HFFc6 (cell line): Measurements from ENCODE around the gene KIRREL3. TPM values are rescaled to one million over a fixed set of nuclear protein-coding genes. Genes with fewer than 3 reads are reported as not detected.

Experiments used
- DNase-seq: peaks from one replicate; pipeline ENCODE4 v3.0.0-alpha.2; 2018
- H3K27ac Mint-ChIP-seq: 2 replicates; pipeline ENCODE4 v1.8.0; 2020; ENCODE audit warnings: mild to moderate bottlenecking, mixed read lengths
- H3K27me3 Mint-ChIP-seq: 2 replicates; pipeline ENCODE4 v1.8.0; 2021; ENCODE audit warnings: mild to moderate bottlenecking, moderate library complexity, mixed read lengths; ENCODE audit not compliant: insufficient read depth
- H3K36me3 Mint-ChIP-seq: 2 replicates; pipeline ENCODE4 v1.8.0; 2021; ENCODE audit warnings: low read depth, mixed read lengths
- H3K4me1 Mint-ChIP-seq: 2 replicates; pipeline ENCODE4 v1.8.0; 2020; ENCODE audit warnings: low read depth, mixed read lengths
- H3K4me3 Mint-ChIP-seq: 2 replicates; pipeline ENCODE4 v1.8.0; 2020; ENCODE audit warnings: mild to moderate bottlenecking, moderate library complexity, mixed read lengths
- H3K9me3 Mint-ChIP-seq: 2 replicates; pipeline ENCODE4 v1.8.0; 2020; ENCODE audit warnings: mild to moderate bottlenecking, mixed read lengths
- CTCF ChIP-seq: fragments of 200-600 bp; sonication (generic); IDR thresholded peaks from 2 replicates; pipeline ENCODE4 v1.5.0; 2021; ENCODE audit warnings: antibody characterized with exemption, mild to moderate bottlenecking
- total RNA-seq, 6 experiments: library from RNA; stranded (reverse); fragmentation: NEBNext Ultra II Directional; extraction: Animal tissue kit (Norgen Biotek cat#: 25700); gene quantifications; 2 replicates in 1 of 6; 3 replicates in 5 of 6; pipeline ENCODE4 v1.2.3, GENCODE V29; 2021

Gene KIRREL3
- total RNA-seq, 6 experiments from 2014 or later, result 22.2 to 38.2 (median 33.2) TPM

GRCh38 chr11:126645186-126645585 lies 355.4 kb downstream of the KIRREL3 start:
- Mint-ChIP-seq H3K27ac (no peak overlapping the region), H3K36me3 (peaks cover 14% of the 10 kb centered on the region), H3K4me3 (no peak overlapping the region), H3K4me1 (peaks cover 16% of the 10 kb centered on the region), H3K9me3 (no peaks in the 10 kb centered on the region), H3K27me3 (peaks cover 3% of the 10 kb centered on the region; the same call in 1 of the 2 replicates)
- no peak for DNase-seq
- TF ChIP-seq CTCF, result no peak

GRCh38 chr11:126640186-126640585 lies 360.4 kb downstream of the KIRREL3 start:
- H3K36me3 Mint-ChIP-seq, result peaks cover 6% of the 10 kb centered on the region; the same call in 1 of the 2 replicates
- H3K4me1 Mint-ChIP-seq, result peaks cover 66% of the 10 kb centered on the region
- no peak for TF ChIP-seq CTCF
- DNase-seq, result no peak
- H3K4me3 Mint-ChIP-seq, result no peak overlapping the region
- no peaks in the 10 kb centered on the region for H3K27me3 Mint-ChIP-seq
- no peak overlapping the region; the same call in 1 of the 2 replicates for H3K27ac Mint-ChIP-seq
- H3K9me3 Mint-ChIP-seq, result no peaks in the 10 kb centered on the region

- Mint-ChIP-seq H3K4me3 (no peak overlapping the region), H3K27me3 (no peaks in the 10 kb centered on the region), H3K9me3 (no peaks in the 10 kb centered on the region), H3K4me1 (peaks cover 67% of the 10 kb centered on the region), H3K36me3 (peaks cover 6% of the 10 kb centered on the region; the same call in 1 of the 2 replicates), H3K27ac (peak overlapping the region; percentile 94; the same call in 1 of the 2 replicates)
- no peak for DNase-seq
- no peak for TF ChIP-seq CTCF
These were observed 360.9 kb downstream of the KIRREL3 start for GRCh38 chr11:126639692-126640091.

GRCh38 chr11:126638648-126639047 lies 361.9 kb downstream of the KIRREL3 start:
- no peaks in the 10 kb centered on the region for H3K27me3 Mint-ChIP-seq
- no peak for TF ChIP-seq CTCF
- H3K4me1 Mint-ChIP-seq, result peaks cover 73% of the 10 kb centered on the region
- no peaks in the 10 kb centered on the region for H3K9me3 Mint-ChIP-seq
- H3K27ac Mint-ChIP-seq, result peak overlapping the region; percentile 94
- peaks cover 10% of the 10 kb centered on the region; the same call in 1 of the 2 replicates for H3K36me3 Mint-ChIP-seq
- no peak for DNase-seq
- peak overlapping the region; percentile 83 for H3K4me3 Mint-ChIP-seq

- no peaks in the 10 kb centered on the region; the same call in 1 of the 2 replicates for H3K27me3 Mint-ChIP-seq
- peak; percentile 87 for DNase-seq
- H3K9me3 Mint-ChIP-seq, result no peaks in the 10 kb centered on the region
- peaks cover 78% of the 10 kb centered on the region for H3K4me1 Mint-ChIP-seq
- peaks cover 14% of the 10 kb centered on the region; the same call in 1 of the 2 replicates for H3K36me3 Mint-ChIP-seq
- H3K27ac Mint-ChIP-seq, result peak overlapping the region; percentile 94
- no peak for TF ChIP-seq CTCF
- H3K4me3 Mint-ChIP-seq, result peak overlapping the region; percentile 83
These were observed 362.8 kb downstream of the KIRREL3 start for GRCh38 chr11:126637795-126638175.
